SK-N-MC (cell line): Measurements from ENCODE around the gene ATF5.
A peak's percentile ranks its signal among the peaks of the same experiment; 100 is the strongest.

ENCODE experiments used
- DNase-seq: peaks from one replicate; pipeline ENCODE4 v3.0.0-alpha.2; 2011; ENCODE audit warnings: low read depth, low spot score
- H3K27ac ChIP-seq: fragments of 200-600 bp; sonication (generic); 2 replicates; pipeline ENCODE4 v1.5.1; 2016; ENCODE audit warnings: mixed run types
- H3K36me3 ChIP-seq: fragments of 200-600 bp; sonication (generic); 2 replicates; pipeline ENCODE4 v1.6.1; 2017; ENCODE audit warnings: antibody characterized with exemption, low read length, mixed read lengths; ENCODE audit not compliant: insufficient read depth
- H3K4me3 ChIP-seq: fragments of 200-600 bp; sonication (generic); 2 replicates; pipeline ENCODE4 v1.5.1; 2016
- H3K9ac ChIP-seq: fragments of 200-600 bp; sonication (generic); 2 replicates; pipeline ENCODE4 v1.8.0; 2017; ENCODE audit warnings: mixed run types, mixed read lengths; ENCODE audit not compliant: insufficient read length
- H3K9me3 ChIP-seq: fragments of 200-600 bp; sonication (generic); 2 replicates; pipeline ENCODE4 v1.6.1; 2017; ENCODE audit warnings: low read depth, mild to moderate bottlenecking, antibody characterized with exemption, low read length, moderate library complexity, mixed read lengths
- EZH2 ChIP-seq: fragments of 200-600 bp; sonication (generic); IDR thresholded peaks from one replicate; pipeline ENCODE4 v1.6.1; 2017; ENCODE audit warnings: antibody characterized with exemption
- FOXP2 ChIP-seq: optimal IDR thresholded peaks from 2 replicates; pipeline ENCODE3; 2011; ENCODE audit warnings: mild to moderate bottlenecking, moderate library complexity; ENCODE audit not compliant: insufficient read depth; ENCODE audit errors: extremely low read length, control extremely low read depth
- POLR2AphosphoS5 ChIP-seq: IDR thresholded peaks from 2 replicates; pipeline ENCODE4 v1.6.1; 2012; ENCODE audit warnings: mild to moderate bottlenecking, low read depth, low read length, borderline replicate concordance

ATF5 gene

GRCh38 chr19:49908480-49909420 is 20.3 kb upstream of the ATF5 start:
- Histone ChIP-seq H3K4me3 (no peak overlapping the region), H3K9me3 (no peaks in the 10 kb centered on the region), H3K9ac (no peak overlapping the region), H3K27ac (no peak overlapping the region), H3K36me3 (peaks cover 50% of the 10 kb centered on the region)
- DNase-seq = no peak
- TF ChIP-seq POLR2AphosphoS5 (no peak; the same call in 1 of the 2 replicates), EZH2 (no peak), FOXP2 (no peak)

- H3K4me3 ChIP-seq = no peak overlapping the region
- H3K27ac ChIP-seq = no peak overlapping the region
- H3K36me3 ChIP-seq = peaks cover 62% of the 10 kb centered on the region
- no peaks in the 10 kb centered on the region for H3K9me3 ChIP-seq
- no peak for TF ChIP-seq POLR2AphosphoS5
- no peak for TF ChIP-seq EZH2
- TF ChIP-seq FOXP2 = no peak
- DNase-seq = no peak
- H3K9ac ChIP-seq = no peak overlapping the region
Observed at GRCh38 chr19:49910179-49910578, 18.8 kb upstream of the ATF5 start.

DNA sequence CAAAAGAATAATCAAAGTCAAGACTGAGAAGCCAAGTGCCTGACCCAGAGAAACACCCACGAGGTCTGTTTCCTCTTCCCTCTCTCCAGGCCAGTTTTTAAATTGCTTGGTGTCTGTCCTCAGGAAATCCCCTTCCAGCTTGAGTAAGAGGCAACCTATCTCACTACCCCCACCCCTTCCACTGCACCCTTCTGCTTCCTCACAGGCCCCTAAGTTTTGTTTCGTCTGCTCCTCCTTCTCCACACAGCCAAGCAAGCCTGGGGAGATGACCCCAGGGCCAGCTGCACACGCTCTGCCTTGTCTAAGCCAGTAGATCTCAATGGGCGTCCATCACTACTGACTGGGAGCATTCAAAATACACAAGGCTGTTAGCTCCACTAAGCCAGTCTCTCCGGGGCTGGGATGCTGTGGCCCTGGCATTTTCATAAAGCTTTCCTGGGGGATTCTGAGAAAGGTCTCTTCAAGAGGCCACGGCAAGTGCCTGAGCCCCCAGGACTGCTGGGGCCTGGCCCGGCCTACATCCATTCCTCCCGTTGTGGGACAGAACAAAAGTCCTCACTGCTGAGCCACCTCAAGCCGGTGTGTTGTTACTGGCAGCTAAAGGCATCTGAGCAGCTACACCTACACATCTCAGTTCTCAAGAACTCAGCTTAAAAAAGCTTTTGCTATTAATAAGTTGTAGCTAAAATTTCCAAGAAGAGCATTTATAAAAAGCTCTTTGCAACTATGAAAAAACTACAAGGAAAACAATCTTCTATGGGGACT is 17.4 kb upstream of the ATF5 start:
- TF ChIP-seq EZH2 (no peak), FOXP2 (no peak), POLR2AphosphoS5 (no peak; the same call in 1 of the 2 replicates)
- no peak for DNase-seq
- peak overlapping the region; percentile 50; the same call in 1 of the 2 replicates for H3K27ac ChIP-seq
- H3K4me3 ChIP-seq = no peak overlapping the region
- H3K9ac ChIP-seq = no peak overlapping the region
- peaks cover 72% of the 10 kb centered on the region for H3K36me3 ChIP-seq
- H3K9me3 ChIP-seq = no peaks in the 10 kb centered on the region

- DNase-seq = no peak
- H3K9ac ChIP-seq = no peak overlapping the region
- peaks cover 80% of the 10 kb centered on the region for H3K36me3 ChIP-seq
- no peaks in the 10 kb centered on the region for H3K9me3 ChIP-seq
- H3K27ac ChIP-seq = no peak overlapping the region
- no peak overlapping the region for H3K4me3 ChIP-seq
- TF ChIP-seq POLR2AphosphoS5 = peak; percentile 34; the same call in 1 of the 2 replicates
- TF ChIP-seq FOXP2 = no peak
- TF ChIP-seq EZH2 = no peak
Observed at GRCh38 chr19:49912965-49913685, 15.9 kb upstream of the ATF5 start.

DNA sequence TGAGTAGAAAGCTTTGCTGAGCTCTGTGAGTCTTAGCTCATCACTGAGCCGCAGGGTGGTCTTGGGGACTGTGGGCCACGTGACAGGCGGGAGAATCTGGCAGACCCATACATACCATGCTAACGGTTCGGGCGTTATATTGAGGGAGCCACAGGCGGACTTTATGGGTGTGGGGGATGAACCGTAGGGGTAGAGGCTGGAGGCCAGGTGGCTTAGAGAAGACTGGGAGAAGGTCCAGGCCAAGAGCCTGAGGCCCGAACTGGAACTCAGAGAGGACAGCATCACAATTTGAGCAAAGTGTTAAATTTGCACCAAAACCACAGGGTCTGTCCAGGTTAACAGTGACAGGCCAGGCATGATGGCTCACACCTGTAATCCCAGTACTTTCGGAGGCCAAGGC is 15.3 kb upstream of the ATF5 start:
- DNase-seq = no peak
- Histone ChIP-seq H3K9me3 (no peaks in the 10 kb centered on the region), H3K36me3 (peaks cover 79% of the 10 kb centered on the region), H3K4me3 (no peak overlapping the region), H3K27ac (no peak overlapping the region), H3K9ac (no peak overlapping the region)
- no peak for TF ChIP-seq POLR2AphosphoS5
- TF ChIP-seq EZH2 = no peak
- no peak for TF ChIP-seq FOXP2

- Histone ChIP-seq H3K4me3 (no peak overlapping the region), H3K27ac (no peak overlapping the region), H3K9me3 (no peaks in the 10 kb centered on the region), H3K36me3 (peaks cover 69% of the 10 kb centered on the region), H3K9ac (no peak overlapping the region)
- no peak for TF ChIP-seq EZH2
- TF ChIP-seq FOXP2 = no peak
- no peak for TF ChIP-seq POLR2AphosphoS5
- no peak for DNase-seq
Observed at GRCh38 chr19:49915271-49915670, 13.7 kb upstream of the ATF5 start.

DNA sequence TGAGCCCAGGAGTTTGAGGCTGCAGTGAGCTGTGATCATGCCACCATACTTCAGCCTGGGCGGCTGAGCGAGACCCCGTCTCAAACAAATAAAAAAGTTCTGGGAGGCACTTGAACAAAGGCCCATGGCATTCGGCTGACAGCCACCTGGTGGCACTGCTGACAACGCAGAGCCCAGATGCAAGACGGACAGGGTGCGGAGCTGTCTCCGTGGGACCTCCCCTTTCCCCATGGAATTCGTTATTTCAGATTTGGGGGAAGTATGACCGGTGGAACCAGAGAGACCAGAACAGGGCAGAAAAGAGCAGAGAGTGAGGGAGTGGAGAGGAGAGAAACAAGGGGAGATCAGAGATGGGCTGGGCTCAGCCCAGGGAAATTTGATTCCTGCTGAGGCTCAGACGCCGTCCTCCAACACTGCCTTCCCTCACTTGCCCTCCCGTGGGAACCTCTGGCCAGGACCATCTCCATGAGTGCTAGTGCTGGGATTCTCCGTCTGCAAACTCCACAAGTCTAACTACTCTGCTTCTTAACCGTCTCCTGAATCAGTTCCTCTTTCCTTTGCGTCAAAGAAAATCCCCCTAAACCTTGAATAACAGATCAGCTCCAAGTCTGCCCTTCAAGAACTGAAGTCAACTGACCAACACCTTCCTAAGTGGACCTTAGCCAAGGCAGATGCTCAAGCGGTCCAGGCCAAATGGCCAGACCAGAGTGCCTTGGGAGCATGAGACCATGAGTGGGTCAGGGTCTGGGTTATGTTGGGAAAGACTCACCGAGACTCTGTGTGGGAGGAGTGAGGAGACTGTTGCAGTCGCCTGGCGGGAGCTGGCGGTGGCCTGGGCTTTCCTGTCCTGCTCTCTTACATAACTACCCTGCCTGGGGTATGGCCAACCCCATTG is 11.9 kb upstream of the ATF5 start:
- no peak for DNase-seq
- Histone ChIP-seq H3K9ac (no peak overlapping the region), H3K36me3 (peaks cover 78% of the 10 kb centered on the region), H3K9me3 (no peaks in the 10 kb centered on the region), H3K27ac (peak overlapping the region; percentile 42; the same call in 1 of the 2 replicates), H3K4me3 (no peak overlapping the region)
- no peak for TF ChIP-seq EZH2
- no peak for TF ChIP-seq FOXP2
- no peak for TF ChIP-seq POLR2AphosphoS5

DNA sequence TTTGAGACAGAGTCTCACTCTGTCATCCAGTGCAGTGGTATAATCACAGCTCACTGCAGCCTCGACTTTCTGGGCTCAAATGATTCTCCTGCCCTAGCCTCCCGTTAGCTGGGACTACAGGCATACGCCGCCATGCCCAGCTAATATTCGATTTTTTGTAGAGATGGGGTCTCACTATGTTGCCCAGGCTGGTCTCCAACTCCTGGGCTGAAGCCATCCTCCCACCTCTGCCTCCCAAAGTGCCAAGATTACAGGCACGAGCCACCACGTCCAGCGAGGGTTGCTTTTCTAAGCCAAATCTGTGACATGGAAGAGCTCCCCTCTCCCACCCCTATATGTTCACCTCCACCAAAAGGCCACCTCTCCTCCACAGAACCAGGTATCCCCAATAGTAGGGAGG is 10.9 kb upstream of the ATF5 start:
- H3K9ac ChIP-seq = no peak overlapping the region
- H3K36me3 ChIP-seq = peaks cover 82% of the 10 kb centered on the region
- no peak for DNase-seq
- TF ChIP-seq FOXP2 = no peak
- no peak for TF ChIP-seq POLR2AphosphoS5
- TF ChIP-seq EZH2 = no peak
- H3K9me3 ChIP-seq = no peaks in the 10 kb centered on the region
- H3K4me3 ChIP-seq = no peak overlapping the region
- H3K27ac ChIP-seq = no peak overlapping the region
